Cardiac fibroblast (primary cell): ENCODE measurements around the gene PKDCC.

ENCODE experiments used
- DNase-seq, 2 donors: peaks; one replicate each; pipeline versions ENCODE4 v3.0.0 to v3.0.0-alpha.2; 2010; ENCODE audit warnings: low read depth in 2 of 2
- H3K4me3 ChIP-seq, 2 donors: replicated peaks in 1 of 2; 1 replicate in 1 of 2; 2 replicates in 1 of 2; pipeline ENCODE4 v1.5.1; 2011; ENCODE audit warnings: low read depth in 2 of 2, low read length in 2 of 2, mild to moderate bottlenecking in 2 of 2, moderate library complexity in 1 of 2
- CTCF ChIP-seq: IDR thresholded peaks from one replicate; pipeline ENCODE4 v1.5.1; 2011; ENCODE audit warnings: low read depth, mild to moderate bottlenecking, low read length, inconsistent platforms

PKDCC gene

GRCh38 chr2:42104621-42105020, 56.8 kb downstream of the PKDCC start:
- no peak overlapping the region for H3K4me3 ChIP-seq
- DNase-seq: no peak
- TF ChIP-seq CTCF: no peak

GRCh38 chr2:42105330-42106256, 57.8 kb downstream of the PKDCC start:
- no peak overlapping the region for H3K4me3 ChIP-seq
- no peak for TF ChIP-seq CTCF
- DNase-seq: peak; percentile 34 to 50

GRCh38 chr2:42106257-42106816, 58.5 kb downstream of the PKDCC start:
- DNase-seq: no peak
- no peak overlapping the region for H3K4me3 ChIP-seq
- TF ChIP-seq CTCF: no peak

GRCh38 chr2:42107249-42108042, 59.6 kb downstream of the PKDCC start:
- H3K4me3 ChIP-seq: no peak overlapping the region
- TF ChIP-seq CTCF: no peak

More at GRCh38 chr2:42107249-42108042, 59.6 kb downstream of the PKDCC start:
- DNase-seq: no peak
